Small intestine (tissue), 7 donors: Measurements from ENCODE around the gene NUB1. TPM values are rescaled to one million over a fixed set of nuclear protein-coding genes. Genes with fewer than 3 reads are reported as not detected.

ENCODE experiments used
- DNase-seq, 2 donors: peaks; one replicate each; pipeline versions ENCODE4 v3.0.0 to v3.0.0-alpha.2; 2013
- FAIRE-seq: peaks from 2 replicates; lab custom pipeline; 2012; peaks lifted over from hg19 to GRCh38; lab: Jason Lieb, UNC
- H3K27ac ChIP-seq, 3 donors: one replicate each; pipeline ENCODE4 v1.5.1; 2013; ENCODE audit warnings: low read length in 2 of 3, mild to moderate bottlenecking in 2 of 3, control low read depth in 1 of 3, inconsistent platforms in 1 of 3, low read depth in 1 of 3, moderate library complexity in 1 of 3
- H3K27me3 ChIP-seq, 3 donors: one replicate each; pipeline ENCODE4 v1.6.1; 2013; ENCODE audit warnings: low read length in 3 of 3, inconsistent platforms in 1 of 3; ENCODE audit not compliant: control insufficient read depth in 3 of 3, insufficient read depth in 3 of 3
- H3K36me3 ChIP-seq, 3 donors: one replicate each; pipeline ENCODE4 v1.6.1; 2013; ENCODE audit warnings: low read length in 3 of 3, inconsistent platforms in 1 of 3, low read depth in 1 of 3, mild to moderate bottlenecking in 1 of 3, moderate library complexity in 1 of 3; ENCODE audit not compliant: control insufficient read depth in 3 of 3, insufficient read depth in 2 of 3
- H3K4me1 ChIP-seq, 3 donors: one replicate each; pipeline ENCODE4 v1.6.1; 2013; ENCODE audit warnings: low read length in 2 of 3, inconsistent platforms in 1 of 3, low read depth in 1 of 3, mild to moderate bottlenecking in 1 of 3, moderate library complexity in 1 of 3; ENCODE audit not compliant: control insufficient read depth in 3 of 3, insufficient read depth in 2 of 3
- H3K4me3 ChIP-seq, 3 donors: one replicate each; pipeline ENCODE4 v1.5.1; 2013; ENCODE audit warnings: low read length in 3 of 3, control low read depth in 1 of 3, inconsistent platforms in 1 of 3, low read depth in 1 of 3, mild to moderate bottlenecking in 1 of 3, moderate library complexity in 1 of 3
- H3K9me3 ChIP-seq, 2 donors: one replicate each; pipeline ENCODE4 v1.6.1; 2013; ENCODE audit warnings: low read depth in 1 of 2, low read length in 1 of 2; ENCODE audit not compliant: control insufficient read depth in 2 of 2, insufficient read depth in 1 of 2
- WGBS, 3 donors: extraction: QIAGEN DNeasy Blood & Tissue Kit; methylation state at CpG; one replicate each; pipeline ENCODE4 v1.1.7; 2013; 5-methylcytosine and 5-hydroxymethylcytosine counted together
- polyA plus RNA-seq, 4 donors: library from polyadenylated mRNA; stranded (reverse) in 3 of 4; unstranded in 1 of 4; fragments of 200-250 nt in 3 of 4; fragments of 120-200 nt in 1 of 4; gene quantifications; one replicate each; pipeline versions ENCODE4 v1.2.1 to v1.2.3, GENCODE V29; 2013
- donor health status: healthy with polysubstance abuse.
- donor health status: control.
- donor health status: control.
- donor health status: Bipolar disorder and iron deficiency.
- donor health status: healthy.

The NUB1 gene
- polyA plus RNA-seq, 4 donors: 37.4 to 70.8 (median 56.7) TPM

DNA sequence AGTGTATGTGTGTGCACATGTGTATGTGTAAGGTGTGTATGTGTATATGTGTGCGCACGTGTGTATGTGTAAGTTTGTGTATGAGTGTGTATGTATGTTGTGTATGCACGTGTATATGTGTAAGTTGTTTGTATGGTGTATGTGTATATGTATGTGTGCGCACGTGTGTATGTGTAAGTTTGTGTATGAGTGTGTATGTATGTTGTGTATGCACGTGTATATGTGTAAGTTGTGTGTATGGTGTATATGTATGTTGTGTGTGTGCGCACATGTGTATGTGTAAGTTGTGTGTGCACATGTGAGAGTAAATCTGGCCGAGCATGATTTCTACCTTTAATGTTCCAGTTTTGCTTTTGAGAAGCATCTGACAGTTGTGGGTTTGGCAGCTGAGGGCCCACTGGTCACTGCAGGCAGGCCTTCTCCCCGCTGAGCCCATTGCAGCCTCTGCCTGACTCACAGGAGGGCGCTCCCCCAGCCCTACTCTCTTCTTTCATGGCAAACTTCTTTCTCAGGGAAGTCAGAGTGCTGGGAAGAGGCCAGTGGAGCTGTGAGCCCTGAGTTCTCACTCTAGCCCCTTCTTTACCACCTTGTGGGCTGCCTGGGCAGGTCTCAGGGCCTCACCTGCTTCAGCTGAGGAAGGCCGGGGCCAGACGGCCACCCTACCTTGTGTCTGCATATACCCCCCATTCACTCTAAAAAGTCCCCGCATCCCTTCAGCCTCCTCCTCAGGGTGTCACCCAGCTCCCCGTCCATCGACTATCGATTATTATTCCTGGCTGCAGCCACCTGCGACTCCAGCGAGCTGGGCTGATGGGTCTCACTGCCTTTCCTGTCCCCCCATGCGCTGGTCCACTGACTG lies 57.1 kb downstream of the NUB1 start:
- no peak for DNase-seq
- Histone ChIP-seq H3K9me3 (peaks cover 1 to 4% of the 10 kb centered on the region in 2 donors), H3K27me3 (peaks cover 0 to 2% (median 0%) of the 10 kb centered on the region in 3 donors), H3K4me3 (no peak overlapping the region), H3K4me1 (peaks cover 0 to 8% (median 0%) of the 10 kb centered on the region in 3 donors), H3K36me3 (peaks cover 0 to 6% (median 0%) of the 10 kb centered on the region in 3 donors), H3K27ac (no peak overlapping the region)
- no peak for FAIRE-seq
- 86 to 92% (median 89%) methylated on average over 16 to 19 of the region's 19 CpGs for whole genome bisulfite sequencing, 3 donors

DNA sequence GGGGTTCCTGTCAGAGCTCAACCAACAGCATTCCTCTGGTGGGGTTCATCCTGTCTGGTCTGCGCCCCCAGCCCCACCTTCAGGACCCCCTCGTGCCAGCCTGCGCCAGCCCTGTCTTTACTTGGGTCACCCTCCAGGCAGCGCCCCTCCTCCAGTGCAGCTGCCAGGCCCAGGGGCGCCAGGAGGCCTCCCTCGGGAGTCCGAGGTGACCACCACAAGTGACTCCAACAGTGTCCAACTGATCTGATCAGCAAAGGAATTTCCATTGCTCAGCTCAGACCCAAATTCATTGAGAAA lies 57.6 kb downstream of the NUB1 start:
- Histone ChIP-seq H3K27me3 (peaks cover 0 to 2% (median 0%) of the 10 kb centered on the region in 3 donors), H3K4me3 (no peak overlapping the region), H3K36me3 (peaks cover 0 to 4% (median 0%) of the 10 kb centered on the region in 3 donors), H3K9me3 (peaks cover 1 to 4% of the 10 kb centered on the region in 2 donors), H3K27ac (no peak overlapping the region), H3K4me1 (peaks cover 0 to 14% (median 0%) of the 10 kb centered on the region in 3 donors)
- FAIRE-seq (no peak), DNase-seq (no peak)
- WGBS, 3 donors: 82 to 91% (median 85%) methylated on average over 6 to 7 of the region's 7 CpGs

DNA sequence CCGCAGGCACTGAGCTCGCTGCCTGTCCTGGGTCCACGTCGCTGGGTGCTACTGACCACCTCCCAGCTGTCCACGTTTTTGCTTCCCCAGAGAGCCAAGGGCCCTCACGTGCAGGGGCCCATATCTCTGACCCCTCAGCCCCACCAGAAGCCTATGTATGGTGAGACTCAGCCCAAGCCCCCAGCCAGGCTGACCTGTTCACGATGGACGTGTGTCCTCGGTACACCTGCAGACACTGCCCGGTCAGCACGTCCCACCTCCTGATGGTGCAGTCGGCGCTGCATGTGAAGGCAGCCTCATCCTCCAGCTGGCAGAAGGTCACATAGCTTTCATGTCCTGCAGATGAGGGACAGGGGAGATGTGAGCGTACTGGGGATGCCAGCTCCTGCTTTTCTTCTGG lies 58.3 kb downstream of the NUB1 start:
- WGBS, 3 donors: 72 to 88% (median 79%) methylated on average over 14 of the region's 14 CpGs
- peaks cover 0 to 2% (median 0%) of the 10 kb centered on the region in 3 donors for H3K27me3 ChIP-seq
- no peak for FAIRE-seq
- no peak overlapping the region for H3K4me3 ChIP-seq
- H3K9me3 ChIP-seq: peaks cover 1 to 4% of the 10 kb centered on the region in 2 donors
- peaks cover 0 to 19% (median 0%) of the 10 kb centered on the region in 3 donors for H3K4me1 ChIP-seq
- peaks cover 0 to 4% (median 0%) of the 10 kb centered on the region in 3 donors for H3K36me3 ChIP-seq
- no peak overlapping the region for H3K27ac ChIP-seq
- DNase-seq: no peak

DNA sequence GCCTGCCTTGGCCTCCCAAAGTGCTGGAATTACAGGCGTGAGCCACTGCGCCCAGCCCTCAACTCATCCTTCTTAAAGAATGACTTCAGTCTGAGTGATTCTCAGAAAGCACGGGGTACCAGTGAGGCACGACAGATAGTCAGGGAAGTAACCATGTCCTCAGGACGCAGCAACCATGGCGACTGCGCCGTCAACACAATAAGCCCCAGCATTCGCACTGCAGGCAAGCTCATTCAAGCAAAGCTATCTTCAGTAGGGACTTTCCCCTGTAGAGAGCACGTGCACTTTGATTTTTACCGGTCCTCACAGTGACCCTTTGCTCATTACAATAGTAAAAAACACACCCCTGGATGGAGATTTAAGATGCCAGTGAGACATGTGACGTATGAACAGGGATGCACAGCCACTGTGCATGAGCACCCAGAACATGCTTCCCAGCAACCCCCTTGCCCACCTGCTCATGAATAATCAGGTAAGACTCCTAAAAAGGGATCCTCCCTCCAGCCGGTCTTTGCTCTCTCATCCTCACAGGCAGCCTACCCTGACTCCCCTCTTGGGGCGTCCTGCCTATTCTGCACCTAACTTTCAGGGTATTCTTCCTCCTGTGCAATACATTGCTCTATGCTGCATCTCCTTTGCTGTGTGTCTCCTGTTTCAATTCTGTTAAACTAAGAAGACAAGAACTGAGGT lies 59.2 kb downstream of the NUB1 start:
- 21 to 65% (median 38%) methylated on average over 14 of the region's 14 CpGs for WGBS, 3 donors
- no peak for FAIRE-seq

DNA sequence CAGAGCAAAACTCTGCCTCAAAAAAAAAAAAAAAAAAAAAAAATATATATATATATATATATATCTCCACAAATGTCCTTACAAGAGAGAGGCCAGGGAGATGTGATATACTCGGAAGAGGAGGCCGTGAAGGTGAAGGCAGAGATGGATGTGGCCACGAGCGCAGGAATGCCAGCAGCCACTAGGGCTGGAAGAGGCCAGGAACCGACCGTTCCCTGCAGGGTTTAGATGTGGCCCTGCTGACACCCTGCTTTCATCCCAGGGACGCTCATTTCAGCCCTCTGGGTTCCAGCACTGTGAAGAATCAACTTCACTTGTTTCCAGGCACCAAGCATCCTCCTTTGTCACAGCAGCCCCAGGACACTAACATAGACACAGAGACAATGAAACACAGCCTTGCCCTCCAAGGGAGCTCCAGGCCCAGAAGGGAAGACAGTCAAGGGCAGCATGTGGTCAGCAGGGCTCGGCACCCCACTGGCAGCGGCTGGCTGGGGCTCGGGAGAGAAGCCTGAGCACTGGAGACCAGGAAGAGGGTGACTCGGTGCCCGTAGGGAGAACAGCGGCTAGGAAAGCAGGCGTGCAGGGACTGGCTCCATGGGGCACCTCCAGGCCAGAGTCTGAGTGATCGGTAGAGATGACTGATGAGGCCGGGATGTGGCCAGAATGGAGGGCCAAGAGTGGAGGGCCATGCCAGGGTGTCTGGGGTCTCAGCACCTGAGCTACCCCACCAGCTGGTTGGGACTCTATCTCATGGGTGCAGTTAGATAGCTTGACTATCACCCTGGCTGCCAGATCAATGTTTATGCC lies 60.6 kb downstream of the NUB1 start:
- Histone ChIP-seq H3K27ac (no peak overlapping the region), H3K4me1 (peaks cover 0 to 19% (median 0%) of the 10 kb centered on the region in 3 donors), H3K9me3 (peaks cover 1 to 4% of the 10 kb centered on the region in 2 donors), H3K4me3 (no peak overlapping the region), H3K27me3 (peaks cover 0 to 7% (median 0%) of the 10 kb centered on the region in 3 donors), H3K36me3 (peaks cover 0 to 4% (median 0%) of the 10 kb centered on the region in 3 donors)
- no peak for FAIRE-seq
- WGBS, 3 donors: 88 to 95% (median 89%) methylated on average over 16 of the region's 16 CpGs
- DNase-seq: no peak

More for the DNA sequence above, 59.2 kb downstream of the NUB1 start:
- no peak overlapping the region for H3K4me3 ChIP-seq
- peaks cover 0 to 2% (median 0%) of the 10 kb centered on the region in 3 donors for H3K27me3 ChIP-seq
- peaks cover 0 to 19% (median 0%) of the 10 kb centered on the region in 3 donors for H3K4me1 ChIP-seq
- peaks cover 1 to 4% of the 10 kb centered on the region in 2 donors for H3K9me3 ChIP-seq
- no peak for DNase-seq
- H3K36me3 ChIP-seq: peaks cover 0 to 4% (median 0%) of the 10 kb centered on the region in 3 donors
- no peak overlapping the region for H3K27ac ChIP-seq

DNA sequence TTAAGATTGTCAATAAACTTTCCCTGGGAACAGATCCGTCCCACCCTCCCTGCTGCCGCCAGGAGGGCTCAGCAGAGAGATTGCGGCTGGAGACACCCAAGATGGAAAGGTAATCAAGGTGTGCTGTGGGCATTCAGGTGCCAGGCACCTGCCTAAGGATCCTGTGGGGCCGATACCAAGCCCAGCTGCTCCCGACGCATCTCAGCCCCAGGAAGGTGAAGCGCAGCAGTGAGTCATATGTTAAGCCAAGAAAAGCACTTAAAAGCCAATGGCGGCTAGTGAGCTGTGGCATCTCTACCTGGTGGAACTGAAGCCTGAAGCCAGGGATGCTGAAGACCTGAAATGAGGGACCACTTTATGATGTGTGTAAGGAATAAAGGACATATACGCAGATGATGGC lies 62.2 kb downstream of the NUB1 start:
- Histone ChIP-seq H3K36me3 (peaks cover 0 to 2% (median 0%) of the 10 kb centered on the region in 3 donors), H3K4me1 (peaks cover 0 to 22% (median 0%) of the 10 kb centered on the region in 3 donors), H3K4me3 (no peak overlapping the region), H3K27me3 (peaks cover 0 to 13% (median 0%) of the 10 kb centered on the region in 3 donors), H3K9me3 (no peaks in the 10 kb centered on the region), H3K27ac (no peak overlapping the region)
- DNase-seq: no peak
- FAIRE-seq: no peak
- WGBS, 3 donors: 73 to 86% (median 83%) methylated on average over 9 of the region's 9 CpGs

DNA sequence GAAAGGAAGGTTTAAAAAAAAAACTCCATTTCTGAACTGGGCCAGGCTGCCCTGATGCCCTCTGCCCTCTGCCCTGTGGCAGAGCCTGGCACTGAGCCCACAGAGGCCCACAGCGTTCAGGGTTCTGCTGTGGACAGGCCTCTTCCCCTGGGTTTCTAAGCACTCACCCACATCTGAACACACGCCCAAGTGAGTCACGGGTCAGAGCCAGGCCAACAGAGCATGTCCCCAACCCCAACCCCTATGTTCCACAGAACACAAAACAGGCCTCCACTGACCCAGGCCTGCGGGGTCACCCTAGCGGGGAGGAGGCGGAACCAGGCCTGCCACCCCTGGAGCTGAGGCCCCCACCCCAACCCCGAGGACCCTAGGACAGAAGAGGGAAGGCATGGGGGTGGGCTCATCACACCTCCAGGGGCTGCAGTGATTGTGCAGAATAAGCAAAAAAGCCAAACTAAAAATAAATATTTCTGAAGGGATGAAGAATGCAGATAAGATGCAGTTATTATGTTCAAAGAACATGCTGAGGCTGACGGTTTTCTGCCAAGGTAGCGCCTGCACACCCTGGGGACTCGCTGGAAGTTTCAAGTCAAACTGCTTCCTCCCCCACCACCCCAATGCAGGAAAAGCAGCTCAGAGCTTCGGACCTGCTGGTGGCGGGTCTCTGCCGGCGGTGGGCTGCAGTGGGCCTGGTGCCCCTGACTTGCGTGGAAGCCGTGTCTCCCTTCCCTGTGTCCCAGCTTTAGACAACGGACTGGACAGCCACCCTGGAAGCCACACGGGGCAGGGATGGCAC lies 62.8 kb downstream of the NUB1 start:
- FAIRE-seq (no peak), DNase-seq (peak in 1 of 2 donors; percentile 20)
- H3K27ac ChIP-seq: peak overlapping the region in 1 of 3 donors; percentile 39
- H3K4me1 ChIP-seq: peaks cover 0 to 23% (median 0%) of the 10 kb centered on the region in 3 donors
- H3K4me3 ChIP-seq: no peak overlapping the region
- no peaks in the 10 kb centered on the region for H3K9me3 ChIP-seq
- H3K27me3 ChIP-seq: peaks cover 0 to 20% (median 0%) of the 10 kb centered on the region in 3 donors
- 70 to 76% (median 72%) methylated on average over 17 to 18 of the region's 18 CpGs for WGBS, 3 donors
- H3K36me3 ChIP-seq: no peaks in the 10 kb centered on the region
